ENCODE measurements around the gene PSTPIP1.
"Not testable (repeated sequence)": the region's sequence is repeated elsewhere in the genome, so short reads cannot be mapped to it uniquely, and the experiment has no call there.

Gene PSTPIP1

DNA sequence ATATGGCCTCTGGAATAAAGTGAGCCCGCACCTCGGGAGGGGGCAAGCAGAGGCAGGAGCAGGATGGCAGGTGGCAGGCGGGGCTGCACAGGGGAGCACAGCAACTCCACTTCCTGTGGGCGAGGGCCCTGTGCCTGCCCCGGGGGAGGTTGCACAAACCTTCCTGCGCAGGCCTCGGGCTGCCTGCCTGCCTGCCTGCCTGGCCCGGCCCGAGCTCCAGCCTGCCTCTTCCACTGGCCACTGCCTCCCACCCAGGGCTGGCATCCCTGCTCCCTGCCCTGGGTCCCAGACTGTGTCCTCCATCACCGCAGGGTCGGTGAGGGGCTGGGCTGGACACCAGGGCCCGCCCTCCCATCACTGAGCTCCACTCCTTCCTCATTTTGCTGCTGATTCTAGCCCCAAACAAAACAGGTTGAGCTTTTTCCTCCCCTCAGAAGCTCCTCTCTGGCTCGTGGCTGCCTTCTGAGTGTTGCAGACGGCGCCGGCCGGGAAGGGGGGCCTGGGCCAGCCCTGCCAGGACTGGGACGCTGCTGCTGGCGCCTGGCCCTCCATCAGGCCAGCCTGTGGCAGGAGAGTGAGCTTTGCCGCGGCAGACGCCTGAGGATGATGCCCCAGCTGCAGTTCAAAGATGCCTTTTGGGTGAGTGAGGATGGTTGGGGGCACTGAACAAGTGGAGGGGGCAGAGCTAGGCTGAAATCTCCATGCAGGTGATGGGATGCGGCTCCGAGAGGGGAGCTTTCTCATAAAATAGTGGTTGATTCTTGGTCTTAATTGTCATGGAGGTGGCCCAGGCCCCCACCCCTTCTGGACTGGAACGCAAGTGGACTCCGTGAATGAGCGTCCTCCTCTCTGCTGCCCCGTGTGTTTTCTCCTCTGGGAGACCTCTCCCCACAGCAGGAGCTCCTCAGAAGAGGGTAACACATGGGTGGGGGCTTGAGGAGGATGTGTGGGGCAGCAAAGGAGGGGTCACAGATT, at the start of gene PSTPIP1:
PSTPIP1 (plus strand) TSS at position 156 of the 975 bp plus-strand sequence; CDS start at position 604, 448 bp downstream.
- ATAC-seq (peak; percentile 62), DNase-seq (peak; percentile 74)
- H3K27ac Mint-ChIP-seq: peak within 1 kb of the TSS; percentile 93
- no peaks in the 10 kb centered on the region for H3K27me3 Mint-ChIP-seq
- peaks cover 69% of the 10 kb centered on the region for H3K4me1 Mint-ChIP-seq
- H3K4me3 Mint-ChIP-seq: peak within 1 kb of the TSS; percentile 90
- no peaks in the 10 kb centered on the region for H3K9me3 Mint-ChIP-seq
- peaks cover 18% of the 10 kb centered on the region for H3K36me3 Mint-ChIP-seq (ENCODE audit: low read depth)

DNA sequence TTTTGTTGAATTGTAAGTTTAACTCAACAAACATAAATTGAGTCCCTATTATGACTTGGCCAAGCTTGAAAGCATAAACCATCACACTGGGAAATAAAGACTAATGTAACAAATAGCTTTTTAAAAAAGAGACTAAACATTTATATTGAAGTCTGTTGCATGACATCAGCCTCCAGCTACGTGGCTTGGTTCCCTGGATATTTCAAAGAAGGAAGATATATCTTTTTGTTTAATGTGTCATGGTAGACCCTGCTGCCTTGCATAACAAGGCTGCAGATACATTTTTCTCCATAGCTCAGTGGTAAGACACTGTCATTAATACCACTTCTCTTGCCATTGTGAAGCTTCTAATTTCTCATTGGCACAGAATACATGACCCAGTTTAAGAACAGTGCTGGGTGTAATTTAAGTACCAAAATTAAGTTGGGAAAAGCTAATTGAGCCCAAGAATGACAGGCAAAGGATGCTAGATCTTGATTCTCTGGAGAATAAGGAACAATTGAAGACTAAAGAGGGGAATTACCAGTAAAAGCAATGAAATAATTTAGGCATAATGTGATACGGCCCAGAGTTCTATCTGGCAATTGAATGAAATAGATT, 49.3 kb upstream of the PSTPIP1 start:
- H3K27me3 Mint-ChIP-seq: no peaks in the 10 kb centered on the region
- H3K36me3 Mint-ChIP-seq (ENCODE audit: low read depth): peaks cover 42% of the 10 kb centered on the region
- no peak overlapping the region for H3K4me3 Mint-ChIP-seq
- ATAC-seq (no peak), DNase-seq (no peak)
- H3K27ac Mint-ChIP-seq: no peak overlapping the region
- no peaks in the 10 kb centered on the region for H3K9me3 Mint-ChIP-seq
- peaks cover 2% of the 10 kb centered on the region for H3K4me1 Mint-ChIP-seq

DNA sequence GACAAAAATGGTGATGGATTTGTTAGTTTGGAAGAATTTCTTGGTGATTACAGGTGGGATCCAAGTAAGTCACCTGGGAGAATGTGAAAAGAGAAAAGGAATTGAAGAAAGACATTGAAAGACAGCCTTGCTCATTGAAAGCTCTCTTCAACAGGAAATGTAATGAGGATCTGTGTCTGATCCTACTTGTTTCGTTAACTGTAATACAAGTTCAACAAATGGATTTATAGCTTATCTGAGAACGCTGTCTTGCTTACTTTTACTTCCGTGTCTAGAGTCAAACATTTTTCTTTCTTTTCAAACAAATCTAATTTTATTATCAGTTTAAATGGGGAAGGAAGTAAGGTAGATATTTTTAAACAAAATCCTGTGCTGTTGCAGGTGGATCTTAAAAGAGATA, 47.5 kb upstream of the PSTPIP1 start:
- Mint-ChIP-seq H3K27ac (no peak overlapping the region), H3K27me3 (no peaks in the 10 kb centered on the region), H3K9me3 (no peaks in the 10 kb centered on the region), H3K4me1 (peaks cover 6% of the 10 kb centered on the region), H3K4me3 (no peak overlapping the region), H3K36me3 (ENCODE audit: low read depth) (peaks cover 45% of the 10 kb centered on the region)
- no peak for ATAC-seq
- DNase-seq: no peak

DNA sequence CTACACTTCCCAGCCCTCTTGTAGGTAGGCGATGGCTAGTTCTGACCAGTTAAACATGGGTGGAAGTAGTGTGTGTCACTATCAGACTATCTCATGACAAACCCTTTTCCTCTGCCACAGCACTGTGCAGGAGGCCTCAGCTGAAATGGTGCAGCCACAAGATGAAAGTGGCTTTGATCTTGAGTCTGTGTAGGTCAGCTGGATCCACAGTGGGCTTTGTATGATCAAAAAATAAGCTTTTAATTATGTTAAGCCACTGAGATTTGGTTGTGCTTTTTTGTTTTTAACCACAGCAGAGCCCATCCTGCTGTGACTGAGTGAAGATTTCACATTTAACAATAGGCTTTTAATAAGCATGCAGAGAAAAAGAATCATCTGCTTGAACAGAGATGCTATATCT, 43.7 kb upstream of the PSTPIP1 start:
- Mint-ChIP-seq H3K4me3 (no peak overlapping the region), H3K4me1 (peaks cover 6% of the 10 kb centered on the region), H3K27me3 (no peaks in the 10 kb centered on the region), H3K36me3 (ENCODE audit: low read depth) (peaks cover 20% of the 10 kb centered on the region), H3K27ac (no peak overlapping the region), H3K9me3 (no peaks in the 10 kb centered on the region)
- no peak for ATAC-seq
- no peak for DNase-seq

DNA sequence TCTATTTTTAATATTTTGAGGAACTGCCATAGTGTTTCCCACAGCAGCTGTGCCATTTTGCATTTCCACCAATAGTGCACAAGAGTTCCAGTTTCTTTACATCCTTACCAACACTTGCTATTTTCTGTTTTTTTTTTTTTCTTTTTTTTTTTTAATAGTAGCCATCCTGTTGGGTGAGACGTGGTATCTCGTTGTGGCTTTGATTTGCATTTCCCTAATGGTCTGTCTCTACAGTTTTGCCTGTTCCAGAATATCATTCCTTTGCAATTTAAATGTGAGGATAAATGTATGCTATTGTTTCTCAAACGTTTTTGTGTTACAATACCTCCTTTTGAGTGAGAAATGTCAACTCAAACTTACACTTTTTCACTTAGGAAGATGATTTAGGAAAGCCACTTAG, 41.0 kb upstream of the PSTPIP1 start:
- no peak for DNase-seq
- no peaks in the 10 kb centered on the region for H3K9me3 Mint-ChIP-seq
- no peak for ATAC-seq
- H3K36me3 Mint-ChIP-seq (ENCODE audit: low read depth): peaks cover 6% of the 10 kb centered on the region
- no peaks in the 10 kb centered on the region for H3K27me3 Mint-ChIP-seq
- no peak overlapping the region for H3K27ac Mint-ChIP-seq
- no peak overlapping the region for H3K4me3 Mint-ChIP-seq
- peaks cover 6% of the 10 kb centered on the region for H3K4me1 Mint-ChIP-seq

DNA sequence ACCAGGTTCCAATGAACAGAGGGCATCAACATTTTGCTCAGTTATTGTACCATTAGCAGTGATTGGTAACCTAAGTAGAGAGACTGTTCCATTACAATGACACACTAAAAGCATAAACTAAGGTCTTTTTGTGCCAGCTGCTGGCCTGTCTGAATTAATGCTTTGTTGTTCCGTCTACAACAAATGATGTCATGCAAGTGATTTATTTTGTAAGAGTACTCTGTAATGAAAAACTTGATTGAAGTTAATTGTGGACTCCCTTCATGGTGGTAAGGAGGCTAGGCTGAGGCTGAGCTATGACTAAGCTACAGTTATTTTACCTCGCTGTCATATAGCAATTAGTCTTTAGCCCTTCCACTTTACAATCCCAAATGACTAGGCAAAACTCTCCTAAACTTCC, 40.2 kb upstream of the PSTPIP1 start:
- H3K9me3 Mint-ChIP-seq: no peaks in the 10 kb centered on the region
- H3K4me1 Mint-ChIP-seq: peaks cover 6% of the 10 kb centered on the region
- H3K27ac Mint-ChIP-seq: no peak overlapping the region
- no peak for DNase-seq
- no peak overlapping the region for H3K4me3 Mint-ChIP-seq
- H3K36me3 Mint-ChIP-seq (ENCODE audit: low read depth): peaks cover 6% of the 10 kb centered on the region
- ATAC-seq: no peak
- no peaks in the 10 kb centered on the region for H3K27me3 Mint-ChIP-seq

DNA sequence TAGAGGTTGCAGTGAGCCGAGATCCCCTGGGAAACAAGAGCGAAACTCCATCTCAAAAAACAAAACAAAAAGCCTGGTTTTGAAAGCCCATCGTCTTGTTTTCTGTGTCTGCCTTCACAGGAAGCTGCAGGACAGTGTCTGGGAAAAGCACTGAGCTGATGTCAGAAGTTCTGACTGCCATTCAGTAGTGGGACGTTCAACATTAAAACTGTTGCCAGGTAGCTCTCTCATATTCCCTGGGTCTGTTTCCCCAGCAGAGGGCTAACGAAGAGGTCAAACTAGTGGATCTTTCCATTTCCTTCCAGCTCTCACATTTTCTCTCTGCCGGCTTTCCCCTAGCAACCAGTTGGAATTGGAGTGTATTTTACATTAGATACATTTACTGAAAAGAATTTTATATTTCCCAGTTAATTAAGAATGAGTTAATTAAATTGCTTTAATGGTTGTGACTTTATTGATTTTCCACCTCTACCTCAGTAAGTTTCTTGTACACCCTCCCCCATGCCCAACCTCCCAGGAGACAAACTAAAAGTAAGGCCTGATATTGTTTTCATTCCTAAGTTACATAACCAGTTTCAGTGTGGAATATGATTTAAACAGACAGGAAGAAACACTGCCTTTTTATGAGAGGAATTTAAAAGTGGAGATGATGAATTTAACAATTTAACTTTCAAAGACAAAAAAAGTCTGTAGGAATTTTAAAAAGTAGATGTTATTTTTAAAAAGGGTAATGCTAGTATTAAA, 33.5 kb upstream of the PSTPIP1 start:
- no peaks in the 10 kb centered on the region for H3K9me3 Mint-ChIP-seq
- H3K27ac Mint-ChIP-seq: no peak overlapping the region
- H3K4me3 Mint-ChIP-seq: no peak overlapping the region
- peaks cover 2% of the 10 kb centered on the region for H3K27me3 Mint-ChIP-seq
- no peaks in the 10 kb centered on the region for H3K36me3 Mint-ChIP-seq (ENCODE audit: low read depth)
- DNase-seq (no peak), ATAC-seq (no peak)
- H3K4me1 Mint-ChIP-seq: no peaks in the 10 kb centered on the region

DNA sequence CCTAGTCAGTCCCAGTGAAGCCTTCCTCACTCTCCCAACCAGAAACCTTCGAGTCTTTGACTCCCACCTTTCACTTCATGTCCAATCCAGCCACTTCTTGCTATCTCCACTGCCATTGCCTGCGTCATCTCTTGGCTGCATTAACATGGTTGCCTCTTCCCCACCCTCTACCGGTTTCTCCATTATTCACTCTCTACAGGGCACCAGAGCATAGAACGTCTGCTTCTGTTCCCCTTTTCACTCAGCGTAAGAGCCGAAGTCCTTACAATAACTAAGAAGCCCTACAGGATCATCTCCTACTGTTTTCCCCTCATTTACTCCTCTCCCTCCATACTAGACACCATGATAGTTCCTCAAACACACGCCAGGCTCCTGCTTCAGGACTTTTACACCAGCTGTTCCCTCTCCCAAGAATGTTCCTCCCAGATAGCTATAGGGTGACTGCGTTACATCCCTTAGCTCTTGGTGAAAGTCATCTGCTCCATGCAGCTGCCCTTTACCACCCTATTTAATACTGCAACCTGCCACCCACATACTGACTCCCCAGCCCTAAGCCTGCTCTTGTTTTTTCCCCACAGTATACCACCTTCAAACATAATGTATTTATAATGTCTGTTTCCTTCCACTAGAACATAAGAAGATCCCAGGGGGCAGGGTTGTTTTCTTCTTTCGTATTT, 32.5 kb upstream of the PSTPIP1 start:
- Mint-ChIP-seq H3K4me1 (no peaks in the 10 kb centered on the region), H3K27me3 (peaks cover 2% of the 10 kb centered on the region), H3K27ac (no peak overlapping the region), H3K36me3 (ENCODE audit: low read depth) (no peaks in the 10 kb centered on the region), H3K9me3 (no peaks in the 10 kb centered on the region), H3K4me3 (no peak overlapping the region)
- DNase-seq: no peak
- no peak for ATAC-seq

DNA sequence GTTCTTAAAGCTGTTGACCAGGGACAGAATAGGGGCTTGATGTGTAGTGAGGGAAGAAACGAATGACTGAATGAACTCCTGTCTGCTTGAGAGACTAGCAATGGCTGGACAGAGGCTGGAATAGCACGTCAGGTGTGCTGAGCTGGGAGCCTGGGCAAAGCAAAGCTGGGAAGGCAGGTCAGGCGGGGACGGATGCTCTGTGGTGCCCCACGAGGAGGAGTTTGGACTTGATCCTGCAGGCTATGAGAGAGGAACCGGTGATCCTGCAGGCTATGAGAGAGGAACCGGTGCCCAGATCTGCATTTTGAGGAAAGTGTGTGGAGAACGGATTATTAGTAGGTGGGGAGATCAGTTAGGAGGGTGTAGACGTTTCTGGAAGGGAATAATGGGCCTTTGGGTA, 31.3 kb upstream of the PSTPIP1 start:
- Mint-ChIP-seq H3K27ac (no peak overlapping the region), H3K36me3 (ENCODE audit: low read depth) (no peaks in the 10 kb centered on the region), H3K27me3 (peaks cover 2% of the 10 kb centered on the region), H3K4me1 (no peaks in the 10 kb centered on the region), H3K4me3 (no peak overlapping the region), H3K9me3 (no peaks in the 10 kb centered on the region)
- DNase-seq (no peak), ATAC-seq (no peak)

DNA sequence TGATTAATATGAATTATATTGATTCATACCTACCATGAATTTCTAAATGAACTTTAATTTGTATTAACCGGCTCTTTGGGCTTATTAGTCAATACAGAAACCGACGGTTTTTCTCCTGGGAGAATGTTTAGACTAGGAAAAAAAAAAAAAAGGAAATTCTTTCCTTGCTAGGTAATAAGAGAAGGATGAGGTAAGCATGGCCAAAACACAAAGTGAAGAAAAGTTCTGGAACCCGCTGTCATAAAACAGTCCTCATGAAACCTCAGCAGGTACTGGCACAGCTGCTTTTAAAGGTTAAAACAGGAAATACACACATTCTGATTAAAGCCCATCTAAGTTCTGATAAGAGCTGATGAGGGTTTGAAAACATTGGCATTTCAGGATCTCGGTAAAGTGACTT, 30.8 kb upstream of the PSTPIP1 start:
- DNase-seq (no peak), ATAC-seq (no peak)
- no peaks in the 10 kb centered on the region for H3K36me3 Mint-ChIP-seq (ENCODE audit: low read depth)
- H3K27ac Mint-ChIP-seq: no peak overlapping the region
- H3K9me3 Mint-ChIP-seq: no peaks in the 10 kb centered on the region
- peaks cover 2% of the 10 kb centered on the region for H3K27me3 Mint-ChIP-seq
- H3K4me1 Mint-ChIP-seq: no peaks in the 10 kb centered on the region
- no peak overlapping the region for H3K4me3 Mint-ChIP-seq

DNA sequence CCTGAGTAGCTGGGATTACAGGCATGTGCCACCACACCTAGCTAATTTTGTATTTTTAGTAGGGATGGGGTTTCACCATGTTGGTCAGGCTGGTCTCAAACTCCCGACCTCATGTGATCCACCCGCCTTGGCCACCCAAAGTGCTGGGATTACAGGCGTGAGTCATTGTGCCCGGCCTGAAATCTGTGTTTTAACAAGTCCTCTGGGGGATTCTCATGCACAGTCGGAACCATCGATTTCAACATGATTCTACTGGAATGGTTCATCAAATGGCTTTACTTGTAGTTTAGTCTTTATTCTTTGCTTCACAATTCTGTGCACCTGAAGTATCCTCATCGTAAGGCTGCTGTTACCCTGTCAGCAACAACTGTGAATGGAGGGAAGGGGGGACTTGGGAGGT, 28.9 kb upstream of the PSTPIP1 start:
- not testable (repeated sequence) for H3K4me1 Mint-ChIP-seq; H3K36me3 Mint-ChIP-seq (ENCODE audit: low read depth); ATAC-seq; DNase-seq; H3K4me3 Mint-ChIP-seq; H3K9me3 Mint-ChIP-seq; H3K27ac Mint-ChIP-seq; H3K27me3 Mint-ChIP-seq

DNA sequence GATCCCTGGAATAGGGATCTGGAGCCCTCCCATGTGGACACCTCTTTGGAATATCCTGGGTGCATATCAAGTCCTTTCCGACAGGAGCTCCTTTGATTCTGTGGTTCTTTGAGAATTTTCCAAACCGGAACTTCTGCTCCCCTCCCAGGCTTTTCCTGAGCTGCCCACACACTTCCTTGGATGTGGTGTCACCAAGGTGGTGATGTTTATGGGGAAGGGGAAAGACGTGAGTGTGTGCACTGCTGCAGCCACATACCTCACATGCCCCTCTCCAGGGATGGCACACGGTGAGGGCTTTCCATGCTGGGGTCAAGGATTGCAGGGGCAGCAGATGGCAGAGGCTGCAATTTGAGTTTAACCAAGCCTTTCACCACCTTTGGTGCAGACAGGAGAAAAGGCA, 27.9 kb upstream of the PSTPIP1 start:
- H3K36me3 Mint-ChIP-seq (ENCODE audit: low read depth): no peaks in the 10 kb centered on the region

DNA sequence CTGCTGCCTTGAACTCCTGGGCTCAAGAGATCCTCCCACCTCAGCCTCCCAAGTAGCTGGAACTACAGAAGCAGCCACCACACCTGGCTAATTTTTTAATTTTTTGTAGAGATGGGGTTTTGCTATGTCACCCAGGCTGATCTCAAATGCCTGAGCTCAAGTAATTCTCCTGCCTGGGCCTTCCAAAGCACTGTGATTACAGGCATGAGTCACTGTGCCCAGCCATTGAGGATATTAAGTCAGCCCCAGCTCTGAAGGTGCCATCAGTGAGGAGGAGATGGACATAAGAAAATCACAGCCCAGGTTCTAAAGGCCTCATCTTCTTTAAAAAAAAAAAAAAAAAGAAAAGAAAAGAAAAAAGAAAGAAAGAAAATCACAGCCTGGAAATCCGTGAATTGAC, 26.6 kb upstream of the PSTPIP1 start:
- DNase-seq (no peak), ATAC-seq (no peak)
- Mint-ChIP-seq H3K9me3 (no peaks in the 10 kb centered on the region), H3K27me3 (peaks cover 2% of the 10 kb centered on the region), H3K4me3 (no peak overlapping the region), H3K36me3 (ENCODE audit: low read depth) (no peaks in the 10 kb centered on the region), H3K27ac (no peak overlapping the region), H3K4me1 (no peaks in the 10 kb centered on the region)

More for the DNA sequence above, 27.9 kb upstream of the PSTPIP1 start:
- Mint-ChIP-seq H3K9me3 (no peaks in the 10 kb centered on the region), H3K27ac (no peak overlapping the region), H3K4me3 (no peak overlapping the region), H3K27me3 (peaks cover 2% of the 10 kb centered on the region), H3K4me1 (no peaks in the 10 kb centered on the region)
- DNase-seq (no peak), ATAC-seq (no peak)
